GM18502 (cell line): Measurements from ENCODE around the gene BICRAL.
"Not testable (repeated sequence)": the region's sequence is repeated elsewhere in the genome, so short reads cannot be mapped to it uniquely, and the experiment has no call there.

Experiments used
- ATAC-seq: cut with Tn5 transposase; IDR thresholded peaks from one replicate; pipeline ENCODE4 v1.9.1; 2021; ENCODE audit warnings: mild to moderate bottlenecking; ENCODE audit not compliant: unreplicated experiment, poor library complexity

The BICRAL gene

DNA sequence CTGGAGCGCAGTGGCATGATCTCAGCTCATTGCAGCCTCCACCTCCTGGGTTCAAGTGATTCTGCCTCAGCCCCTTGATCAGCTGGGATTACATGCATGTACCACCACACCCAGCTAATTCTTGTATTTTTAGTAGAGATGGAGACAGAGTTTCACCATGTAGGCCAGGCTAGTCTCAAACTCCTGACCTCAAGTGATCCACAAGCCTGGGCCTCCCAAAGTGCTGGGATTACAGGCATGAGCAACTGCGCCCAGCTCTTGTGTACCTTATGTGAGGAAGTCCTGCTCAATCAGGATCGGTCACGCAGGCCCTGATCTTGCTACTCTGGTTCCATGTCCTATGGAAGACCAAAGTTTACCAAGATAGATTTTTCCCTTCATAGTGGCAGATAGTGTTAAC is 106.3 kb downstream of the BICRAL start:
- not testable (repeated sequence) for ATAC-seq

GRCh38 chr6:42889815-42890214 is 108.0 kb downstream of the BICRAL start:
- no peak for ATAC-seq

DNA sequence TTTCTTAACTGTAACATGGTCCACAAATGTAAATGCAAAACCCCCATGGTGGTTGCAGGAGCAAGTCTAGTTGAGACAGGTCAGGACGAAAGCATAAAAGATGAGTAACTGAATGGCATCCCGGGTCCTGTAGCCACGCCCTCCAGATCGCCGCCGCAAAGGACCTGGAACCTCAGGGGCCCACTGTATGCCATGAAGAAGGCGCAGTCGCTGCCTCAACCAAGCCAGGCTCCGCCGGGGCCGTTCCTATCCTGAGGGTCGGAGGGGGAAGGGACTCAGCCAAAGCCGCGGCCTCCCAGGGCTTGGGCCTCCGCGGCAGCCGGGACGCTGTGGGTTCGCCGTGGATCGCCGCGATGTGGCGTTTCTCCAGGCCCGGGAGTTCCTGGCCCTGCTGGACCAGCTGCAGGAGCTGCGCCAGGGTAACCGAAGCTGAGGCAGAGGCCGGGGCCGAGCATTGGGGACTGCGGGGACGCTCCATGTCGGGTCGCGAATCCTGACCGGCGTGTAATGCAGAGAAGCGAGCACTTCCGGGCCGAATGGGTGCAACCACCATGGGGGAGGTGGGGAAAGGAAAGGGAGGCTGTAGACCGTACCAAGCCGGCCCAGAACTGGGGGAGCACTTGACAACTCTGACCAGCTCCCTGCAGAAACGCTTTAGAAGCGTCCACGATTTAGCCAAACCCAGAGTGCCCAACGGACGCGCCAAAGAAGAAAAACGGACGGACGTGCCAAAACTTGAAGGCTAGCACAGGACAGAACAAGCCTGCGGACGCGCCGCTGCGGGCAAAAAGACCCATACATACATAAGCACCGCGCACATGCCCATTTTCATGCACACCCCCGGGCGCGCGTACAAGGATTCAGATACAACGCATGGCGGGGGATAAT is 108.7 kb downstream of the BICRAL start:
- ATAC-seq, result peak; percentile 84

- no peak for ATAC-seq
Measured at GRCh38 chr6:42891199-42891722, 109.4 kb downstream of the BICRAL start.

DNA sequence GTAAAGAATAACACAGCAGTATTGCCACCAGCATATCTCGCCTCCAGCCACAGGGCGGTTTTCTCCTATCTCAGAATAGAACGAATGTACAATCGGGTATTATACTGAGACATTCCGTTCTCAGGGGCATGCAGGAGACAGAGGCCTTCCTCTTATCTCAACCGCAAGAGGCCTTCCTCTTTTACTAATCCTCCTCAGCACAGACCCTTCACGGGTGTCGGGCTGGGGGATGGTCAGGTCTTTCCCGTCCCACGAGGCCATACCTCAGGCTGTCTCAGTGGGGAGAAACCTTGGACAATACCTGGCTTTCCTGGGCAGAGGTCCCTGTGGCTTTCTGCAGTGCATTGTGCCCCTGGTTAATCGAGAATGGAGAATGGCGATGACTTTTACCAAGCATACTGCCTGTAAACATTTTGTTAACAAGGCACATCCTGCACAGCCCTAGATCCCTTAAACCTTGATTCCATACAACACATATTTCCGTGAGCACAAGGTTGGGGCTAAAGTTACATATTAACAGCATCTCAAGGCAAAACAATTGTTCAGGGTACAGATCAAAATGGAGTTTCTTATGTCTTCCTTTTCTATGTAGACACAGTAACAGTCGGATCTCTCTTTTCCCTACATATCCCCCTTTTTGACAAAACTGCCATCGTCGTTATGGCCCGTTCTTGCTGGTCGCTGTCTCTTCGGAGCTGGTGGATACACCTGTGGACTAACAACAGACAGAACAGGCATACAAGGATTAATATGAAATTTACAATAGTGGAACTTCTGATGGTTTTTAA is 112.4 kb downstream of the BICRAL start:
- not testable (repeated sequence) for ATAC-seq

GRCh38 chr6:42896178-42896719 is 114.4 kb downstream of the BICRAL start:
- ATAC-seq, result no peak

DNA sequence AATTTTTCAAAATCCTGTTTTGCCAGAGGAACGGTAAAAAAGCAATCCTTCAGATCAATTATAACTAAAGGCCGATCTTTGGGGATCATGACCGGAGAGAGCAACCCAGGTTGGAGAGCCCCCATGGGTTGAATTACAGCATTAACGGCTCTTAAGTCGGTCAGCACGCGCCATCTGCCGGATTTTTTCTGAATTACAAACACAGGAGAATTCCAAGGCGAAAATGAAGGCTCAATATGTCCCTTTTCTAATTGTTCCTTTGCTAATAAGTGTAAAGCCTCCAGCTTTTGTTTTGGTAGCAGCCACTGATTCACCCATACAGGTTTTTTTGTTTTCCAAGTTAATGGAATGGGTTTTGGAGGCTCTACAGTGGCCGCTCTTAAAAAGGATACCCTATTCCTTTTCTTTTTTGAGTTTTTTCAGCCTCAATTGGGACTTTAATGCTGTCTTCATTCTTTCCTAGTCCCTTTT is 117.1 kb downstream of the BICRAL start:
- ATAC-seq, result no peak

DNA sequence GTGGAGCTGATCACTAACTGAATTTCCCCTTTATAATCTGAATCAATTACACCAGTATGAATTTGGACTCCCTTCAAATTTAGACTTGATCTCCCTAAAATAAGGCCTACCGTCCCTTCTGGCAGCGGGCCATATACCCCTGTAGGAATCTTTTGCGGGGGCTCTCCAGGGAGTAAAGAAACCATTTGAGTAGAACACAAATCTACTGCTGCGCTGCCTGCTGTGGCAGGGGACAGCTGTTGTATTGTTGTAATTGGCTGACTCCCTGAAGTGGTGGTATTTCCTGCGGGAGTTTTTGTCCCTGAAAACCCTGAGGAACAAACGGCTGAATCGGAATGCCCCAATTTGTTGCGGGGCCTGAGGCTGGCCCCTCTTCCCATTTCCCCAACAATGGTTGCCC is 118.0 kb downstream of the BICRAL start:
- ATAC-seq, result no peak

GRCh38 chr6:42901538-42901957 is 119.7 kb downstream of the BICRAL start:
- ATAC-seq, result peak; percentile 57

DNA sequence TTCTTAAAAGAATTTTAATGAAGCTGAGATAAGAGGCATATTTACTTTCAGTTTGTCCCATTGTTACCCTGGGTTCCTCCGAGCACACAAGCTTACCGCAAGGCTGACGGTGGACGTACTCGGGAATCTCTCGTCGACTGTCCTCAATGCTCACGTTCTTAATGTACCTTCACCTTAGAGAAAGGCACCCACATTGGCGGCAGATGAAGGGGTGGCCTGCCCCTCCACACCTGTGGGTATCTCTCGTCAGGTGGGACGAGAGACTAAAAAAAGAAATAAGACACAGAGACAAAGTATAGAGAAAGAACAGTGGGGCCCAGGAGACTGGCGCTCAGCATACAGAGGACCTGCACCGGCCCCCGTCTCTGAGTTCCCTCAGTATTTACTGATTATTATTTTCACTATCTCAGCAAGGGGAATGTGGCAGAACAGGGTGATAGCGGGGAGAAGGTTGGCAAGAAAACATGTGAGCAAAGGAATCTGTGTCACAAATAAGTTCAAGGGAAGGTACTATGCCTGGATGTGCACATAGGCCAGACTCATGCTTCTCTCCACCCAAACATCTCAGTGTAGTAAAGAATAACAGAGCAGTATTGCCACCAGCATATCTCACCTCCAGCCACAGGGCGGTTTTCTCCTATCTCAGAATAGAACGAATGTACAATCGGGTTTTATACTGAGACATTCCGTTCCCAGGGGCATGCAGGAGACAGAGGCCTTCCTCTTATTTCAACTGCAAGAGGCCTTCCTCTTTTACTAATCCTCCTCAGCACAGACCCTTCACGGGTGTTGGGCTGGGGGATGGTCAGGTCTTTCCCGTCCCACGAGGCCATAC is 120.8 kb downstream of the BICRAL start:
- ATAC-seq, result not testable (repeated sequence)

DNA sequence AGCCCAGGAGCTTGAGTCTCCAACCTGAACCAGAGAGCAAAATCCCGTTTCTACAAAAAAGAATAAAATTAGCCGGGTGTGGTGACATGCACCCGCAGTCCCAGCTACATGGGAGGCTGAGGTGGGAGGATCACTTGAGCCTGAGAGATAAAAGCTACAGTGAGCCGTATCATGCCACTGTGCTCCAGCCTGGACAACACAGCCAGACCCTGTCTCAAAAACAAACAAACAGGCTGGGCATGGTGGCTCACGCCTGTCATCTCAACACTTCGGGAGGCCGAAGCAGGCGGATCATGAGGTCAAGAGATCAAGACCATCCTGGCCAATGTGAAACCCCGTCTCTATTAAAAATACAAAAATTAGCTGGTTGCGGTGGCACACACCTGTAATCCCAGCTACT is 122.6 kb downstream of the BICRAL start:
- ATAC-seq, result no peak

DNA sequence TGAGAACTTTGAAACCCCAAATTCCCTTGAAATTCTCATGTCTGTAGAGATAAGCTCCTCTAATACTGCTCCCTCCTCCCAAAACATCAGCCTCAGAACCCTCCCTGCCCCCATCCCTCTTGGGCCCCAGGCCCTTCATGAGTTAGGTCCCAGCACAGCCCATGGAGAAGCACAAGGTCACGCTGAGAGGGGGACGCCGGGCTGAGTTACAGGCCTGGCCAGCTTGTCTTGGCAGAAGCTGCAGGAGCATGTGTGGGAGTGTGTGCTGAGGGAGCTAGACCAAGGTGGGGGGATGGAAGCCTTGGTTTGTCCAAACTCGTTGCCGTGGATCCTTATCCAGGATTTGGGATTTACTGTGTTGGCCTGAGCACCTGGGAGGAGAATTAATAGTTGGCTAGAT is 125.5 kb downstream of the BICRAL start:
- no peak for ATAC-seq

DNA sequence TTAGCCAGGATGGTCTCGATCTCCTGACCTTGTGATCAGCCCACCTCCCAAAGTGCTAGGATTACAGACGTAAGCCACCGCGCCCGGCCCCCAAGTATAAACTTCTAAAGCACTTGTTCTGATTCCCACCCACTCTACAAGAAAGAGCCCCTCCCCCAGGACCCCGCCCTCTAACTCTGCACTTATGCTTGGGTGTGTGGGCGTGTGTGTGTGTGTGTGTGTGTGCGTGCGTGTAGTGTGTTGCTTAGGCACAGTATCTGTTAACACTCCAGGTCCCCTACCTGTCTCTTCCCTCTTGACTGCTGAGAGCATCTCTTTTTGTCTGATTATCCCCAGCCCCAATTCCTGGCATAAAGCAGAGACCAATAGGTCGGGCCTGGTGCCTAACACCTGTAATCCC is 128.0 kb downstream of the BICRAL start:
- no peak for ATAC-seq

- no peak for ATAC-seq
Measured at GRCh38 chr6:42911171-42912021, 129.5 kb downstream of the BICRAL start.

DNA sequence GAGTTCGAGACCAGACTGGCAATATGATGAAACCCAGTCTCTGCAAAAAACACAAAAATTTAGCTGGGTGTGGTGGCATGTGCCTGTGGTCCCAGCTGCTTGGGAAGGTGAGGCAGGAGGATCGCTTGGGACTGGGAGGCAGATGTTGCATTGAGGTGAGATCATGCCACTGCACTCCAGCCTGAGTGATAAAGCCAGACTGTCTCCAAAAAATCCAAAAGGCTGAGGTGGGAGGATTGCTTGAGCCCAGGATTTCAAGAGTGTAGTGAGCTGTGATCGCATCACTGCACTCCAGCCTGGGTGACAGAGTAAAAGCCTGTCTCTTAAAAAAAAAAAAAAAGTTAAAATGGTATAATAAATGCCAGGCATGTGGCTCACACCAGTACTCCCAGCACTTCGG is 132.7 kb downstream of the BICRAL start:
- ATAC-seq, result no peak

DNA sequence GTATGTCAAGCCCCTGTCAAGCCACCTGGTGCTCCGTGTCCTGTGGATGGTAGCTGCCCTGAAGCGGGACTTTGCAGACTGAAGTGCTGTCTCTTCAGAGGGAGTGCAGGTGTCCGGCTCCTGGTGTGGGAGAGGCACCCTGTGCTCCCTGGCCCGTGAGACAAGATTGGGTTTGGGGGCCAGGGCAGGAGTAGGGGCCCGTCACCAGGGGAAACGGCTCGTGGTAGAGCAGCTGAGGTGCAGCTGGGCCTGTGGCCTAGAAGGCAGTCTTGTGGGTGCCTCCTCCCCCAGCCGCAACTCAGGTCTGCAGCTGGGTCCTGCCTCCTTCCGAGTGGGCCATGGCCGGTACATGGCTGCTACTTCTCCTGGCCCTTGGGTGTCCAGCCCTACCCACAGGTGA is 133.9 kb downstream of the BICRAL start, which contains the start of gene PTCRA:
Gene PTCRA (plus strand): TSS at position 322 of the 400 bp plus-strand sequence. CDS start 17 bp downstream, at position 339.
- ATAC-seq, result no peak

DNA sequence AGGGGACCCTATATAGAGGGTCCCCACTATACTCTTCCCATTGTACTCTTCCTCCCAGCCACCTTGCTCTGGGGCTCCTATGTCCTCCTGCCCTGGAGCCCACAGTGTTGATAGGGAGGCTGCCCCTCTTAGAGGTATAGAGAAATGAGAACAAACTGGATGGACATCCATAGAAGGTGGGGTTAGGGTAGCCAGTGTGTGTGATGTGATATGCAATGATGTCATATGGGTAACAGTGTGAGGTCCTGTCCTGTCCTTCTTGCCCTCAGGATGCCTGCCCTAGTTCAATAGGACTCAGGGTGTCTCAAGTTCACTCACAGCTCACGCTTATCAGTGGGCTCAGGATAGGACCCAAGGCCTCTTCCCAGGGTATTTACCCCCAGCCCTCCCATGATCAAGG is 134.4 kb downstream of the BICRAL start:
- no peak for ATAC-seq
